Measurements from ENCODE around the gene TMBIM6.

The TMBIM6 gene

DNA sequence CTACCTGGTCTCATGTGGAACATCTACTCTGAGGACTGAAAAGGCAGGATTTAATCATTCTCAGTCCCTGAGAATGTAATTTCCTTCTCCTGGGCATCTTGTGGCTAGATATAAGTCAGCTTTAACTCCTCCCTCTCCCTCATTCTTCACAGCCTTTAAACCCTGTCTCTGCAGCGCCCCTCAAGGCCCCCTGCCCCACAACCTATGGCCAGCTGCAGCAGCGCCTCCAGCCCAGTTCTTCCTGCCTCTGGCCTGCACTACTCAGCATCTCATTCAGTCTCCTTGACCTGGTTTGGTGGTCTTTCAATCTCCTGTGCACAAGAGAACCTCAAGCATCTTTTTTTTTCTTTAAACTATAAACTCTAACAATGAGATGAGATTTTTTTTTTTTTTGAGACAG, 57.6 kb downstream of the TMBIM6 start:
- no peak for DNase-seq

DNA sequence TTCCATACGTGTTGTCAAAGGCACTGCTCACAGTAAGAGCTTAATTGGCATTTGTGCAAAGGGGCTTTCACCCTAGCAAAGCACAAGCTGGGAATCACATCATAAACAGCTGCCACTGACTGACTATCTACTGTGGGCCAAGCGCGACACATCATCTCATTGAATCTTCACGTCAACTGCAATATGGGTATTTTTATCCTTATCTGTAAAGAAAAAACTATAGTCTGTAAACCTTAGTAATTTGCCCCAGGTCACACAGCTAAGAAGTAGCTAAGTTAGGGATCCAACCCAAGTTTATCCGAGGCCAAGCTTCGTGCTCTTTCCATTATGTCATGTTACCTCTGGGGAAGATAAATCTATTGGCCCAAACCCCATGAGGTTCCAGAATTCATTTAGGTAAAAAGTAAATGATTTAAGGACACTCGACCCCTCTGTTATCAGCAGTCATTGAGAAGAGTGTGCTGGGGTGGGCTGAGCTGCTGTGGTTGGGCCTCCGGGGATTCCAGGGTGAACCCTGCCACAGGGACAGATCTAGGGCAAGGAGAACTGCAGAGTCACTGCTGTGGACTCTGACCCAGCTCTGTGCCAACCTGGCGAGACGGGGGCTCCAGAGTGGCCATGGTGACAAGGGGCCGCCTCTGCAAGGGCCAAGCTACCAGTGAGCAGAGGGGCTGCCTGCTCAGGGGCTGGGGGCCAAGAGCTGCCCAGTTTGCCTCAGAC, 59.2 kb downstream of the TMBIM6 start:
- no peak for DNase-seq

DNA sequence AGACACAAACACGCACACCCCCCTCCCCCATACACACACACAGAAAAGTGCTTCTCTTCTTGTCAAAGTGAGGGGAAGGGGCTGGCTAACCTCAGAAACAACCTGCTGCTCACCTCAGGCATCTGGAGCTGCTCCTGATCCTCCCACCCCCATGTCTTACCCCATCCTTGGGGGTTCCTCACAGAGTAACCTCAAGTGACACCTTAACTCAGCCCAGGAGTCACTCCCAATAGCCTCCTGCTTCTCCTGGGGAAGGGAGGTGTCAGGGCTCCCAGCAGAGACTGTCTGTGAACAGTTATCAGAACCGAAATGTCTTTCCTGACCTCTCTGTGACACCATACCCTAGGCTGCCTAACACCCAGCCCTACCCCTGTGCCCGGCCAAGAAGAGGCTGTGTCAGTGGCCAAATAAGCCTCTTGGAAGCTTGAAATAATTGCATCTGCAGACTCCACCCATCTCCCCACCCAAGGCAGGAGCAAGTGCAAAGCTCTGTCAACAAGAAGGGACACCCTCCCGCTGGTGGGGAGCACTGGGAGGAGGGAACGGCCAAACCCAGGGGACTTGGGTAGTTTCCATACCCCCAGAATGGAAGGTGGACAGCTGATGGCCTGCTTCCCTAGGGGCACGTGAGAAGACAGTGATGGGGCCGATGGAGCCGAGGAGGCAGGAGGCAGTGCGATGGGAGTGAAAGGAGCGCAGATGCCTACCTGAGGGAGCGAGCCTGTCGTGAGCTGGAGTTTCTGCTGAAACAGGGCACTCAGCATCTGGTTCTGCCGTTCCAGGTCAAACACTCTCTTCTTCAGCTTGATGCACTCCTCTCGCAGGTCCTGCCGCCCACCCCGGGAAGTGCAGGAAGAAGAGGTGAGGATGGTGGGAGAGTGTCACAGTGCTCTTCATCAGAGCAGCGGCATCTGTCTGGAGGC, 60.0 kb downstream of the TMBIM6 start:
- no peak for DNase-seq

DNA sequence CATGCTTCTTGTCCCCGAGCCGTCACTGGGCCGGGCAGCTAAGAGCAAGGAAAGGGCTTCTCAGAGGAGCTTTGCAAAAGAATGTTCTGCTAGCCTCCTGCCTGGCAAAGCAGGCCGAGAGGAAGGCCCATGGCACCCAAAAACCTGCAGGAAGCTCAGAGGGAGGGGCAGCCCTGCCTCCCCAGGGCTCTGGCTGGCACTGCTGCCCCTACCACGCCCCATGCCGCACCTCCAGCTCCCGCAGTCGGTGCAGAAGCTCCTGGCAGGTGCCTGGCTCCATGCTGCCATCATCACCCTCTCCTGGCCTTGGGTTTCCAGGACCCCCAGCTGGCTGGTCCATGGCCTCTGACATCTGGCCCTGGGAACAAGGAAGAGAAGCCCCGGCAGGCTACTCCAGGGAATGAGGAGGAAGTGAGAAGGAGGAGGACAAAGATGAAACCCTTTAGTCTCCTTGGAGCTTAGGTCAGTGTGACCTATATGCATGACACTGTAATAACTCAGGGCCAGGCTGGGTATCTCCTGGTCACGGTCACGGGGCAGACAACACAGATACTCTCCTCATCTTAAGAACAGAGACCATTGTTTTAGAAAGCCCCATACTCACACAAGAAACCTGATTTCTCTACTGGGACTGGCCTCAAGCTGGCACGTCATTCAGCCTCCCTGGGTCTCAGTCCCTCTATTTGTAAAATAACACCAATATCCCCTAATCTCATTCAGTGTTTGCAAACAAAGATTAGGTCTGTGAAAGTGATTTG, 62.5 kb downstream of the TMBIM6 start:
- DNase-seq, result no peak

DNA sequence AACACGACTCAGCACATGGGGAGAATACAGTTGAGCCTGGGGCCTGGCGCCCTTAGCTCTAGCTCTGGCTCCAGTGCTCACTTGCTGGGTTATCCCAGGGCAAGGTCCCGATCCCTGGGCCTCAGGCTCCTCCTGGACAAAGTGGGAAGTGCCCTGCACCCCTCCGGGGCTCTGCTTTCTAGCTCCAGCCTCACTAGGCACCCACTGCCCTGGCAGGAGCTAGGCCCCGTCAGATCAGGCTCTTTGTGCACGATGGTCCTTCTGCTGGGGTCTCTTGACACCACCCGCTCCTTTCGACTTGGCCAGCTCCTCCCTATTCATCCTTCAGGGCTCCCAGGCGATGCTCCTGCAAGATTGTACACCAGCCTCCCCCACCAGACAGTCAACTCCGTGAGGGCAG, 63.5 kb downstream of the TMBIM6 start:
- DNase-seq, result no peak

DNA sequence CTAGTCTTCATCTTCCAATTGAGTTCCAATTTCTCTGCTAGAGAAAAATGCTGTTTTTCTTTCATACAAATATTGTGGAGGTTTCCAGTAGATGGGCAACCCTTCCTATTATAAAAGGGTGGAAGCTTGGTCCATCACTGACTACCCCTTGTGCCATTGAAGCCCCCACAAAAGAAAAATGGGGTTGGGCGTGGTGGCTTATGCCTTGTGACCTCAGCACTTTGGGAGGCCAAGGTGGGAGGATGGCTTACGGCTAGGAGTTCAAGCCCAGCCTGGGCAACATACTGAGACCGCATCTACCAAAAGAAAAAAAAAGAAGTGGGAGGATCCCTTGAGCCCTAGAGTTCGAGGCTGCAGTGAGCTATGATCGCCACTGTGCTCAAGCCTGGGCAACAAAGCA, 64.1 kb downstream of the TMBIM6 start:
- no peak for DNase-seq

DNA sequence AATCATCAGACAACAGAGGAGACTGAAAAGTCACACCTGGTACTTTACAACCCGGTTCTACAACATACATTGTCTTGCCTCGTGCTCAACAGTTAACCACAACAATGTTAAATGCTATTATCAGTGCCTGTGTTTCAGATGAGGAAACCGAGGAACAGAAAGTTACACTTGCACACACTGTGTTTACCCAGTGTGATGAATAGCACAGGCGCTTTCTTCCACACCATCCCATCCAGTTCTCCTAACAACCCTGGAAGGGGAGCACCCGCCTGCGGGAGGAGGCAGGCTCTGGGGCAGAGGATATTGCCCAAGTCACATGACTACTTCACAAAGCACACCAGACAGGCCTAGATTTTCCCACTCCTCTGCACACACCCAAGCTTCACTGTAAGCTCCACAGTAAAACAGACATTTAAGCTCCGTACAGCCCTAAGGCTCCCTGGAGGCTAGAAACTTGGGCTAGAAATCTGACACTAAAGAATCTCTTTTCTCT, 65.0 kb downstream of the TMBIM6 start:
- no peak for DNase-seq

DNA sequence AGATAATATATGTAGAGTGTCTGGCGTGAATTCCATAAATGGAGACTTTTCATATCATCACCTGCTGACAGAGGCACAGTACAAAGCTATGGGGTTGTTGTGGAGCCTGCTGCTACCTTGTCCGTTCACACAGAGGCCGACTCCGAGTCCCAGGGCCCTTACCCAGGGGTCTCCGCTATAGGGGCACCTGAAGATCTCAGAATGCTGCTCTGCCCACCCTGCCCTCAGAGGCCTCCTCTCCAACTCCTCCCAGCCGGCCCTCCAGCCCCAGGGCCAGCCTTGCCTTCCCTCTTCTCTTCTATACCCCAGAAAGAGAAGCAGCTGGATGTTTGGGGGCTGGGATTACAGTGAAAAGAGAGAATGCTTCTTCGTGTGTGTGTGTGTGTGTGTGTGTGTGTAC, 65.5 kb downstream of the TMBIM6 start:
- no peak for DNase-seq

DNA sequence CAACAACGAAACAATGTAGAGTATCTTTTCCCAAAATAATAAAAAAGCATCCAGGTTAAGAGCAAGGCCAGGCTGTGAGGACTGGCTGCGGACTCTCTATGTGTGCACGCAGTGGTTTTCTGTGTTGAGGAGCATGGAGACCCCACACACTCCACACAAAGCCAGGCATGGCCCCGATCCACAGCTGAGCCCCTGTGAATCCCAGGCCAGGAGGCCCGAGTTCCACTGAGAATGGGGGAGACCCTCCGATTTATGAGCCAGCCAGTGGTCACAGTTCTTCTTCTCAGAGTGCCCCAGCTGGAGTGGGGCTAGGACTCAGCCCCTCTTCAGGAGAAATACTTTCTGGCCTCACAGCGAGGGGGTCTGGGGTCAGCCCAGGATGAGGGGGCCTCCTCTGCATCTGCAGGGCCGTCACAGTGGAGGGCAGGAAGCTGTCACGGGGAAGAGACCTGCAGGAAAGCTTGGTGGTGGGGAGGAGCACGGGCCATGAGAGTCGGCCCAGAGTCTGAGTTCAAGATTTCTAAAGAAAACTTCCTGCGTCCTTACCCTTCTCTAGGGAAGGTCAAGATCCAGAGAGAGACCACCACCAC, 66.7 kb downstream of the TMBIM6 start:
- no peak for DNase-seq

DNA sequence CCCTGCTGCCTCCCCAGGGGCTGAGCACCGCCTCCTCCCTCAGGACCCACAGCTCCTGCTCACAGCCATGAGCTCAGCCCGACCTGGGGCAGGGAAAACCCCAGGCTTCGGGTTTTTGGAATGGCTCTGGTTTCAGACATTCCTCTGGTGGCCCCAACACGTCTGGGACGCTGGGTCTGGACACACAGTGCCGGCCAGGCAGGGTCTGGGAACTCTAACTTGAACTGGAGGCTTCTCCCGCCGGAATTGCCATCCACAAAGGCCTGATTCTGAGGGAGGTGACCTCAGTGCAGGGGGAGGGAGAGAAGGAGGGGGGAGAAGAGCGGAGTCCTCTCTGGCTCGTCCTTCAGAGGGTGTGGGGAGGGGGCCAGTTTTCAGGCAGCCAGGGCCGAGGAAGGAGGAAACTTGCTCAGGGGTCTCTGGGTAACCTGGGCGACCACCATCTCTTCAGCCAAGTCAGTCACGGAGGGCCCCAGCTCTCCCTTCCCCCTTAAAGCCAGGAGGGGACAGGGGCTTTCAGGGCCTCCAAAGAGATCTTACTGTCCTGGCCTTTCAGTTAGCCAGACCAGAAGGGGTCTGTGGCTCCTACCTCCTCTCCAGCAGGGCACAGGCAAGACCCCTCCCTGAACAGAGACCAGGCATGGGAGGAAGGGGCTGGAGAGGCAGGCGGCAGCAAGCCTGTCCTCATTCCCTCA, 67.5 kb downstream of the TMBIM6 start:
- no peak for DNase-seq

DNA sequence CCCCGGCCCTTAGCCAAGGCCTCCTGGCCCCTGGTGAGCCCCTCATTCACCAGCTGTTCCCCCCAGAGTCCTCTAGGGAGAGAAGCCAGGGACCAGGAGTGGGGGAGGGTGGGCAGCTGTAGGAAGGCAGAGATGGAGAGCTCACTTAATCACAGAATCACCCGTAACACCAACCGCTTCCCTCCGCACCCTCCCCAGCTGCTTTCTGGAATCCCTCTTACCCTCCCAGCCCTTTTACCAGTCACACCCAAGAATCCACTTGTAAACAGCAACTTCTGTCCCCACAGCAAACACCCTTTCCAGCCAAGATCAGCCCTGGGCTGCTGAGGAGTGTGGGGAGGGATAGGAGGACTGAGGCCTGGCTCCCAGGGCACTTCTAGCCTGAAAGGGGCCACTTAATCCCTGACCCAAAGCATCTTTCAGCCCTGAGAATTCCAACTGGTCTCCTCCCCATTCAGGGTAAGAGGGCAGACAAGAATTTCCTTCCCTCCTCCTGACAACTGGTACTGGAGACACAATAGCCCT, 68.1 kb downstream of the TMBIM6 start:
- DNase-seq, result no peak

DNA sequence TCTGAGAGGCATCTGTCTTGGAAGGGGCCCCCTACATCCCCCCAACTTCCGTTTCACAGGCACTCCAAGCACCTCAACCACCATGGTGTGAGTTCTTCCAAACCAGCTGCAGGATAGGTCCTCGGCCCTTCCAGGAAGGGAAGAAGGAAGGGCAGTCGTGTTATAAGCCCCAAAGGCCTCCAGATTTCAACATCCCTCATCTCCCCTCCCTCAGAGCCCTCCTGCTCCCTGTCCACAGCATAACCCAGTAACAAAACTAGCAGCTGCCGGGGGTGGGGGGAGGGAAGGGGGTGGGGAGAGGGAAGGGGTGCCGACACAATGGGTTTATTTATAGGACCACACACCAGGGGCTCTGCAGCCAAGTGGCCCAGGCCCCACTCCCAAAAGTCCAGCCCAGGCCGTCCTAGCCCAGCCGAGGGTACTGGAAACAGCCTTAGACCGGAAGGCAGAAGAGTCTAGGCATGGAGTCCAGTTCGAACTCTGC, 68.6 kb downstream of the TMBIM6 start:
- DNase-seq, result no peak

DNA sequence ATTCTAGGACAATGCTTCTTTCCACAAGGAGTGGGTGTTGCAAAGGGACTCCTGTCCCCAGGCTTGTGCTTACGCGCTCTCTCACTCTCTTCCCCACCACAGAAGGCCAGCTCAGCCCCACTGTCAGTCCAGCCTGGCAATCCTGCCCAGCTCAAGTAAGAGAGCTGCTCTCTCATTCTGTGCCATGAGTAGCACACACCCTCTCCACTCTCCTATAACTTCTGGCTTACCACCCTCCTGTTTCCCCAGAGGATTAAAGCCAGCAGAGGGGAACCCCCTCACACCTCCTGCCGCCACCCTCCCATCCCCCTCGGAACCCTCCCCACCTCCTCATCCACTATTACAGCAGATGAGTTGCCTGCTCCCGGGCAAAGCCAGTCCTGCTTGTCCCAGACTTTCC, 69.8 kb downstream of the TMBIM6 start:
- no peak for DNase-seq

DNA sequence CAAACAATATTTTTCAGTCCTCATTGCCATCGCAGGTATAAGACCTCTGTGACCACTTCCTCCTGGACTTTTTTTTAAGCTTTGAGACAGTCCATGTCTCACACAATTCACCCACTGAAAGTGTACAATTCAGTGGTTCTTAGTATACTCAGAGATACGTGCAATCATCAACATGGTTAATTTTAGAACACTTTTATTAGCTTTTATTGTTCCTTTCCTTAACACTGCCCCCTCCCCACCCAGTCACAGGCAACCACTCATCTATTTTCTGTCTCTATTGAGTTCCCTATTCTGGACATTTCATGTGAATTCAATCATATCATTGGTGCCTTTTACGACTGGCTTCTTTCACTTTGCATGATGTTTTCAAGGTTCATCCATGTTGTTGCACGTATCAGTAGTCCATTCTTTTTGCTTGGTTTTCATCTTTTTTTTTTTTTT, 70.6 kb downstream of the TMBIM6 start:
- no peak for DNase-seq

DNA sequence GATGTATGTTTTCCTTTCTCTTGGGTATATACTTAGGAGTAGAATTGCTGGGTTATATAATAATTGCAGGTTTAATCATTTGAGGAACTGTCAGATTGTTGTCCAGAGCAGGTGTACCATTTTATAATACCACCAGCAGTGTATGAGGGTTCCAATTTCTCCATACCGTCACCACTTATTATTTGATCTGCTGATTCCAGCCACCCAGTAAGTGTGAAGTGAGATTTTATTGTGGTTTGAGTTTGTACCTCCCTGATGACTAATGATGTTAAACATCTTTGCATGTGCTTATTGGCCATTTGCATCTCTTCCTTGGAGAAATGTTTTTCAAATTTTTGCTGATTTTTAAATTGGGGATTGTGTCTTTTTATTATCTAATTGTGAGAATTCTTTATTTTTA, 71.8 kb downstream of the TMBIM6 start:
- DNase-seq, result no peak
